Measurements from ENCODE around the gene VEGFB. TPM values are rescaled to one million over a fixed set of nuclear protein-coding genes. Genes with fewer than 3 reads are reported as not detected.

Gene VEGFB
- total RNA-seq, 1 donor from 2014 or later = 276 TPM

DNA sequence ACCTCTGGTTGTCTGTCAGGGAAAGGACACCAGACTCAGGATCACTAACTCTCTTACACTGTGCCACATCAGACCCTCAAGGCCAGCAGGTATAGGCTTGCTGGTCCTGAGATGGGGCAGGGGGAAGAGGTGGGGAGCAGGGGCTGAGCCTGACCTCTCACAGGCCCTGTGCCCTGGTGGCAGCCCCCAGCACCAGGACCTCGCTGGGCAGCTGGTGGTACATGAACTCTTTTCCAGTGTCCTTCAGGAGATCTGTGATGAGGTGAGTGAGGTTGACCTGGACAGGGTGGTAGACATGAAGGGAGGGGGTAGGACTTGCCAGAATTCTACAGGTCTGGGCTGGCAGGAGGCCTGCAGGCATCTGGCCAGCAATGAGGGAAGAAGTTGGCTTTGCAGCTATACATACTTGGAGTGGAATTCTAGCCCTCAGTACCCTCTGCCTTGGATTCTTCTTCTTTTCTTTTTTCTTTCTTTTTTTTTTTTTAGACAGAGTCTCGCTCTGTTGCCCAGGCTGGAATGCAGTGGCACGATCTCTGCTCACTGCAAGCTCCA is 6.9 kb upstream of the VEGFB start:
- intact Hi-C loops (cut with DNase I) = no loop called here
- DNase-seq = no peak
- no peak for ATAC-seq (ENCODE audit: poor library complexity)

GRCh38 chr11:64229090-64229743 is 5.2 kb upstream of the VEGFB start:
- intact Hi-C loops (cut with DNase I) = no loop called here
- DNase-seq (peak; percentile 41), ATAC-seq (ENCODE audit: poor library complexity) (no peak)

GRCh38 chr11:64229744-64230170 is 4.6 kb upstream of the VEGFB start:
- intact Hi-C loops (cut with DNase I) = no loop called here
- DNase-seq = no peak
- no peak for ATAC-seq (ENCODE audit: poor library complexity)

DNA sequence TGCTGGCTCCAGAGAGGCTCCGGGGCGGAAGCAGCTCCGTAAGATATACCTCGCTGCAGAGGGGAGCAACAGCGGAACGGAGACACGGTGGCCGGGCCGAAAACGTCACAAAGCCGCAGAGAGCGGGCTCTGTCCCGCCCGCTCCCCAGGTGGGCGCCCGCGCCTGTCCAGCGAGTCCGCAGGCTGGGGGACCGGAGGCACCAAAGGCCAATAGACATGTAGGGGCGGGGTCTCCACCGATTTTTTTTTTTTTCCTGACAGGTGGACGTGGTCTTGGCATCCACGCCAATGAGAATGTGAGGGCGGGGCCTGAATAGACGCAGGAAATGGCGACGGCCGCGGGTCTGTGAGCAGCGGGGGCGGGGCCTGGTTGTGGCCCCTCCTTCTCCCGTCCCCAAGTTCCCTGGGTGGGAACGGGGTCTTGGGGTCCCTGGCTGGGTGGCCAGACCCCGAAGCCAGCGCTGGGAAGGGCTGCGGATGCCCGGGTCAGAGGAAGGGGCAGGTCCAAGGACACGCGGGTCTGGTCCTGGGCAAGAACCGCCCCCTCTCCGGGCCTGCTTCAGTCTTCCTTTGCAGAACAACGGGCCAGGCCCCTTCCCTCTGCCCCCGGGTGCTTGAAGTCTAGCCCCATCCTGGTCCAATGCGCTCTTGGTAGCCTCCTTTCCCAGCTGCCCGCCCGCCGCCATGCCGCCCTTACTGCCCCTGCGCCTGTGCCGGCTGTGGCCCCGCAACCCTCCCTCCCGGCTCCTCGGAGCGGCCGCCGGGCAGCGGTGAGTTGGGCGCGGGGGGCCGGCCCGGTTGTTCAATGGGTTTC is 4.0 kb upstream of the VEGFB start, which contains the start of gene DNAJC4:
TSS of gene DNAJC4 (plus strand) at position 378 of the 814 bp plus-strand sequence. CDS start at position 685, 307 bp downstream.
- intact Hi-C loops (cut with DNase I) = no loop called here
- DNase-seq (peak; percentile 96), ATAC-seq (ENCODE audit: poor library complexity) (peak; percentile 69)

DNA sequence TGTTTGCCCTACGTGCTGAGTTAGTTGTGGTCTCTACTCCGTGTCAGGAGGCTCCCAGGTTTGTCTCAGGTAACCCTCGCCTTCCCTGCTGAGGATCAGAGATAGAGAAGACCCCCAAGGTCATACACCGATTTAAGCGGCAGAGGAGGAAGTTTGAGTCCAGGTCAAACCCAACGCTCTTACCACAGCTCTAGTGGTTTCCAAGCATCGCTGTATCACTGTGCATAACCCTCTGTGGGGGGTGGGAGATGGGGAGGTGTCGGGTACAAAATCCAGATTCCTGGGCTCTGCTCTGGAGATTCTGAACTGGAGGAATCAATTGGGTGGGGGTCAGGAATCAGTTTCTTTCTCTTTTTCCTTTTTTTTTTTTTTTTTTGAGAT is 3.4 kb upstream of the VEGFB start:
- DNase-seq (no peak), ATAC-seq (ENCODE audit: poor library complexity) (no peak)
- intact Hi-C loops (cut with DNase I) = no loop called here

DNA sequence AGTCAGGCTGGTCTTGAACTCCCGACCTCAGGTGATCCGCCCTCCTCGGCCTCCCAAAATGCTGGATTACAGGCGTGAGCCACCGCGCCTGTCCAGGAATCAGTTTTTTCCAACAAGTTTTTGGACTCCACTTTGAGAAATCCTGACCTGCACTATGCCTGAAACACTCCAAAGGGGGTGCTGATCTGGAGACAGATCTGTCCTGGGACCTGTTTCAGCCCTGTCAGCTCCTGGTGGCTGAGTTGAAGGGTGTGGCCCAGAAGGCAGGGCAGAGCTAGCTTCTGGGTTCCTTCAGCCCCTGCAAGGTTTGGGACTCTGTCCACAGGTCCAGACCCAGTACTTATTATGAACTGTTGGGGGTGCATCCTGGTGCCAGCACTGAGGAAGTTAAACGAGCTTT is 2.8 kb upstream of the VEGFB start:
- ATAC-seq (ENCODE audit: poor library complexity) = no peak
- DNase-seq = no peak
- intact Hi-C loops (cut with DNase I) = no loop called here

- no peak for DNase-seq
- ATAC-seq (ENCODE audit: poor library complexity) = no peak
- intact Hi-C loops (cut with DNase I) = no loop called here
Measured at GRCh38 chr11:64232182-64232966, 2.0 kb upstream of the VEGFB start.

GRCh38 chr11:64232967-64233315 is 1.4 kb upstream of the VEGFB start:
- intact Hi-C loops (cut with DNase I) = no loop called here
- ATAC-seq (ENCODE audit: poor library complexity) (no peak), DNase-seq (no peak)

DNA sequence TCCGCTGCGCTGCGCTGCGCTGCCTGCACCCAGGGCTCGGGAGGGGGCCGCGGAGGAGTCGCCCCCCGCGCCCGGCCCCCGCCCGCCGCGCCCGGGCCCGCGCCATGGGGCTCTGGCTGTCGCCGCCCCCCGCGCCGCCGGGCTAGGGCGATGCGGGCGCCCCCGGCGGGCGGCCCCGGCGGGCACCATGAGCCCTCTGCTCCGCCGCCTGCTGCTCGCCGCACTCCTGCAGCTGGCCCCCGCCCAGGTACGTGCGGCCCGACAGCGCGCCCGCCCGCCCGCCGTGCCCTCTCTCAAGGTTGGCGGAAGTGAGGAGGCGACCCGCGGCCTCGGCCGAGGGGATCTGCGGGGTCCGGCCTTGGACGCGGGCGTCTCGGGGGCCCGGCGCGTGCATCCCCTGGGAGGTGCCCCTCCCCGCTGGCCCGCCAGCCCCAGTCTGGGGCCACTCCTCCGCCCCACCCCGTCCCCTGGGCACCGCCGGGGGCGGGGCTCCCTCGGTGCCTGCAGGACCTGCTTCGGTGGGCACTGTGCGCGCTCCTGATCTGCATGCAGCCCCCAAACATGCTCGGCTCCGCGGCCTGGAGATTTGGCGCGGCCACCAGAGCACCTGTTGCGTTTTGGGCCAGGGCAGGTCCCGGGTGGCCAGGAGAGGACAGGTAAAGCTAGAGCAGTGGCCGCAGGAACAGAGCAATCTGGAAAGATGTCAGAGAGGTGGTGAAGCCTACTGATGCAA is 429 bp downstream of the VEGFB start:
- intact Hi-C loops (cut with DNase I) = no loop called here
- DNase-seq (peak; percentile 73), ATAC-seq (ENCODE audit: poor library complexity) (peak; percentile 33)

GRCh38 chr11:64235437-64236161 is 1.2 kb downstream of the VEGFB start:
- ATAC-seq (ENCODE audit: poor library complexity) (no peak), DNase-seq (peak; percentile 46)
- intact Hi-C loops (cut with DNase I) = no loop called here

DNA sequence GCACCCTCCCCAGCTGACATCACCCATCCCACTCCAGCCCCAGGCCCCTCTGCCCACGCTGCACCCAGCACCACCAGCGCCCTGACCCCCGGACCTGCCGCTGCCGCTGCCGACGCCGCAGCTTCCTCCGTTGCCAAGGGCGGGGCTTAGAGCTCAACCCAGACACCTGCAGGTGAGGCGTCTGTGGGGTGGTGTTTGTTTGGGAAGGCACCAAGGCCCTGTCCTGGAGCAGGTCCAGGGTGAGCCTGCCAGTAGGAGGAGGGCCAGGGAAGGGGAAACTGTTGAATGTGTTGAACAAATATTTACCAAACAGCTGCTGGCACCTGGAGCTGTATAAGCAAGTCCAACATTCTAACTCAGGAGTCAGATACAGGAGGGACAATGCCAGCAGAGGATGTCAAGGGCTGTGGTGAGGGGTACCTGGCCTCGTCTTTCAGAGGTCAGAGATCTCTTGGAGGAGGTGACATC is 3.1 kb downstream of the VEGFB start:
- DNase-seq (peak; percentile 40), ATAC-seq (ENCODE audit: poor library complexity) (no peak)
- intact Hi-C loops (cut with DNase I) = no loop called here

- ATAC-seq (ENCODE audit: poor library complexity) (no peak), DNase-seq (no peak)
- intact Hi-C loops (cut with DNase I) = no loop called here
Measured at GRCh38 chr11:64238076-64238475, 3.7 kb downstream of the VEGFB start.

DNA sequence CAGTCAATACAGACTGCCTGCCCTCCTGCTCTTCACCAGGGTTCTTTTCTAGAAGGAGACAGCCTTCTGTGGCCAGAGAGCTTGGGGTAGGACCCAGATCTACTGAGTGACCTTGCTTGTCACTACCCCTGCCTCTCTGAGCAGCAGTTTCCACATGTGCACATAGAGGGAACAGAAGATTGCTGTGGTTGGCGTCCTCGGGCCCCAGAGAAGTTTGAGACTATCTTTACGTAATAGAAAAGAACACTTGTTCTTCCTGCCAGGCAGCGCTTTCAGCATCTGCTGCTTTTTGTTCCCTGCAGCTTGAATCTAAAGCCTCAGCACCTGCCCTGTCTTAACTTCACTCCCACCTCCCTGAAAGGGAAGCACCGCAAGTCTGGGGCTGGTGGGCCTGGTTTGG is 4.6 kb downstream of the VEGFB start:
- peak; percentile 35 for DNase-seq
- no peak for ATAC-seq (ENCODE audit: poor library complexity)
- intact Hi-C loops (cut with DNase I) = no loop called here

DNA sequence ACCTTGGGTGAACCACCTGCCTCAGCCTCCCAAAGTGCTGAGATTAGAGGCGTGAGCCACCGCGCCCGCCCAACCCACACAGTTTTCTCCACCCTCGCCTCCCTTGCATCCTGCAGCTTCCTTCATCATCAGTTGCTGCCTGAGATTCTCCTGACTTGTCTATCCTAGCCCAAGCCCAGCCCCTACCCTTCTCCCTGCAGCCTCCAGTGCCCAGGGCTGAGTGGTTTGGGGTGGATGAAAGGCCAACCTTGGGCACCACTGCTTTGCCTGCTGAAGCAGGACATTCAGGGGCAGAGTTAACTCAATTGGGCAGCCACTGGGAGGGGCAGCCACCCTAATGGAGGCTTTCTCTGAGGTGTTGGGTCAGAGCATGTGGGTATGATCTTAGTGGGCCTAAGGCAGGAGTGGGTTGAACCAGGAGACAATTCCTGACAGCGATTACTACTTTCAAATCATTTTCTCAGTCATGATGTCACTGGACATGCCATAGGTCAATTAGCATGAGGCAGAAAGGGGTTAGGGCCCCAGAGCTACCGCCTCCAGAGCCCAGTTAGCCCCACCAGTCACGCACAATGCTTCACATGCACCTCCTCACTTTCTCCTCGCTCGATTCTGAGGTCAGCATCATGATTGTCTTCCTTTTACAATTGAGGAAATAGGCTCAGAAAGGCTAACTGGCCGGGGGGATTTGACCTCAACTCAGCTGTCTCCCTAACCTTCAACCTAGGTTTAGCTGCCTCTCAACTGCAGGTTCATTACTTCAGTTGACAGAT is 5.5 kb downstream of the VEGFB start:
- DNase-seq (no peak), ATAC-seq (ENCODE audit: poor library complexity) (no peak)
- intact Hi-C loops (cut with DNase I) = no loop called here

DNA sequence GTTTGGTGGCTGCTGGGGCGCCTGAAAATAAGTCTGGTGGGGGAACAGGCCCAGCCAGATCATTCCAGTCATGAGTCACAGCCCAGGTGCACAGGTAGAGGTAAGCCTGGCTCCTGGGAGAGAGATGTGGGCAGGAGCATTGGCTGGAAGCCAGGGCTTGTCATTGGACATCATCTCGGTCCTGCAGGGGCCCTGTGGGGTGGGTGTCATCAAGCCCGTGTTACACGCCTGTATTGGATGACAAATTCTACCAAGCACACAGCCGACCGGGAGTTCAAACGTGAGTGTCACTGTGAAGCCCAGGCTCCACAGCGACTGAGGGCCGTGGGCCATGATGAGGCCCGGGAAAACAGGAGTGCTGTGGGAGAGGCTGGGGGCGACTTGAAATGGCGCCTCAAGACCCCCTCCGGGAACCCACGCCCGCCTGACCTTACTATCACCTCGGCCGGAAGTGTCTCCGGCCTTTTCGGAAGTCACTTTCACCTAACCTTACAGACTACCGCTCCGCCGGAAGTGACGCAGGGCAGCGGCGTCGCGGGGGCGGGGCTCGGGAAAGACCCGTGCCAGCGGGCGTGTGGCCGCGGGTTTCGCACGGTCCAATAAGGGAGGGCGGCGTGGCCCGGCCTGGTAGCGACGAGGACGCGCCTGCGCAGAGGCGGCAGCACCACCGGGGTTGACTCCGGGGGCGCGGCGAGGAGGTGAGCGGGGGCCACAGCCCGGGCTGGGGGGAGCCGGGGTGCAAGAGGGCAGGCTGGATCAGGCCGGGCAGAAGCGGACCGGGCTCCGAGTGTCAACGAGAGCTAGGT is 6.3 kb downstream of the VEGFB start, which contains the start of gene FKBP2:
TSS of gene FKBP2 (plus strand) at position 661 of the 806 bp plus-strand sequence. CDS start 1,293 bp downstream, outside the sequence.
- intact Hi-C loops (cut with DNase I) = no loop called here
- DNase-seq (peak; percentile 98), ATAC-seq (ENCODE audit: poor library complexity) (peak; percentile 77)

GRCh38 chr11:64241241-64241490 is 6.8 kb downstream of the VEGFB start:
- DNase-seq = peak; percentile 100
- intact Hi-C loops (cut with DNase I) = no loop called here
- peak; percentile 84 for ATAC-seq (ENCODE audit: poor library complexity)
